HepG2 (cell line): Measurements from ENCODE around the gene PTGIS. TPM values are rescaled to one million over a fixed set of nuclear protein-coding genes. Genes with fewer than 3 reads are reported as not detected.

Experiments
- ATAD3A ChIP-seq: sonication (generic); formaldehyde crosslinking; IDR thresholded peaks from 2 replicates; pipeline ENCODE4 v1.4.0; 2020; ENCODE audit warnings: missing genetic modification reagents
- ATF1 ChIP-seq: IDR thresholded peaks from 2 replicates; pipeline ENCODE4 v1.6.1; 2016; ENCODE audit warnings: mild to moderate bottlenecking, control low read depth
- CREB1 ChIP-seq, 2 experiments: fragments of 450-650 bp in 1 of 2; IDR thresholded peaks; 2 replicates each; pipeline ENCODE4 v1.6.1; 2016 to 2017; ENCODE audit warnings: control low read depth in 1 of 2, mild to moderate bottlenecking in 1 of 2, missing compliant biosample characterization in 1 of 2, missing genetic modification characterization in 1 of 2
- FOXJ3 ChIP-seq: sonication (generic); formaldehyde crosslinking; IDR thresholded peaks from 2 replicates; pipeline ENCODE4 v1.4.0; 2020; ENCODE audit warnings: missing genetic modification reagents, mild to moderate bottlenecking, borderline replicate concordance
- FOXK2 ChIP-seq: fragments of 450-650 bp; IDR thresholded peaks from 2 replicates; pipeline ENCODE4 v1.6.1; 2016
- GPN1 ChIP-seq: sonication (generic); formaldehyde crosslinking; IDR thresholded peaks from 2 replicates; pipeline ENCODE4 v1.5.1; 2020; ENCODE audit warnings: missing genetic modification reagents, borderline replicate concordance
- NFIC ChIP-seq: IDR thresholded peaks from 2 replicates; pipeline ENCODE4 v1.6.1; 2012; ENCODE audit warnings: mild to moderate bottlenecking, low read length, inconsistent platforms
- RCOR2 ChIP-seq: IDR thresholded peaks from 2 replicates; pipeline ENCODE4 v1.6.1; 2016; ENCODE audit warnings: missing biosample characterization, missing genetic modification reagents
- SP4 ChIP-seq: sonication (generic); formaldehyde crosslinking; IDR thresholded peaks from 2 replicates; pipeline ENCODE4 v1.8.1; 2023; ENCODE audit warnings: mild to moderate bottlenecking, missing genetic modification reagents
- TEAD3 ChIP-seq: optimal IDR thresholded peaks from 2 replicates; pipeline ENCODE3; 2016; ENCODE audit warnings: borderline replicate concordance
- ZKSCAN1 ChIP-seq: fragments of 150-350 bp; IDR thresholded peaks from 2 replicates; pipeline ENCODE4 v1.6.1; 2014; ENCODE audit warnings: low read length
- ZMAT3 ChIP-seq: sonication (generic); formaldehyde crosslinking; conservative IDR thresholded peaks from 2 replicates; pipeline ENCODE4 v1.7.0; 2021; ENCODE audit warnings: missing genetic modification reagents
- ZNF335 ChIP-seq: sonication (generic); formaldehyde crosslinking; IDR thresholded peaks from 2 replicates; pipeline ENCODE4 v1.4.0; 2020; ENCODE audit warnings: missing genetic modification reagents
- ZNF556 ChIP-seq: sonication (generic); formaldehyde crosslinking; IDR thresholded peaks from 2 replicates; pipeline ENCODE4 v1.4.0; 2020; ENCODE audit warnings: mild to moderate bottlenecking, missing genetic modification reagents, borderline replicate concordance
- ZNF563 ChIP-seq: sonication (generic); formaldehyde crosslinking; IDR thresholded peaks from 2 replicates; pipeline ENCODE4 v1.8.0; 2022; ENCODE audit warnings: mild to moderate bottlenecking, moderate library complexity, missing genetic modification reagents
- ZNF615 ChIP-seq: sonication (generic); formaldehyde crosslinking; IDR thresholded peaks from 2 replicates; pipeline ENCODE4 v1.5.0; 2020; ENCODE audit warnings: mild to moderate bottlenecking, missing genetic modification reagents, borderline replicate concordance
- ZNF724P ChIP-seq: sonication (generic); formaldehyde crosslinking; IDR thresholded peaks from 2 replicates; pipeline ENCODE4 v1.8.0; 2022; ENCODE audit warnings: missing genetic modification reagents, borderline replicate concordance
- polyA plus RNA-seq, 8 experiments: library from polyadenylated mRNA; depleted of rRNA in 3 of 8; stranded (reverse) in 7 of 8; unstranded in 1 of 8; fragments of >200 nt; fragmentation: Illumina TruSeq in 4 of 8; extraction: Trizol in 4 of 8; gene quantifications; 2 replicates each; pipeline versions ENCODE4 v1.2.1 to v1.2.3, GENCODE V29; 2011 to 2016; ENCODE audit warnings: low read depth in 4 of 8, missing spikeins in 1 of 8, mixed read lengths in 1 of 8; ENCODE audit not compliant: insufficient read depth in 1 of 8
- total RNA-seq, 5 experiments: library from RNA; depleted of rRNA; stranded (reverse); fragments of >200 nt; fragmentation: Illumina TruSeq; extraction: Trizol; gene quantifications; 2 replicates each; pipeline ENCODE4 v1.2.3, GENCODE V29; 2016; ENCODE audit warnings: low read depth in 1 of 5
- TF ChIP-seq, protein P1 (sequence below): sonication (generic); formaldehyde crosslinking; IDR thresholded peaks from 2 replicates; pipeline ENCODE4 v1.5.1; 2020; ENCODE audit warnings: mild to moderate bottlenecking, missing genetic modification reagents
- TF ChIP-seq, protein P2 (sequence below): sonication (generic); formaldehyde crosslinking; conservative IDR thresholded peaks from 2 replicates; pipeline ENCODE4 v1.4.0; 2020; ENCODE audit warnings: missing genetic modification reagents
- TF ChIP-seq, protein P3 (sequence below): sonication (generic); formaldehyde crosslinking; IDR thresholded peaks from 2 replicates; pipeline ENCODE4 v1.4.0; 2020; ENCODE audit warnings: missing genetic modification reagents

PTGIS gene
- total and polyA plus RNA-seq, 2 of the 13 experiments (the other 11 are each of a cell fraction or from before 2014, with no cell fraction given) = not detected

DNA sequence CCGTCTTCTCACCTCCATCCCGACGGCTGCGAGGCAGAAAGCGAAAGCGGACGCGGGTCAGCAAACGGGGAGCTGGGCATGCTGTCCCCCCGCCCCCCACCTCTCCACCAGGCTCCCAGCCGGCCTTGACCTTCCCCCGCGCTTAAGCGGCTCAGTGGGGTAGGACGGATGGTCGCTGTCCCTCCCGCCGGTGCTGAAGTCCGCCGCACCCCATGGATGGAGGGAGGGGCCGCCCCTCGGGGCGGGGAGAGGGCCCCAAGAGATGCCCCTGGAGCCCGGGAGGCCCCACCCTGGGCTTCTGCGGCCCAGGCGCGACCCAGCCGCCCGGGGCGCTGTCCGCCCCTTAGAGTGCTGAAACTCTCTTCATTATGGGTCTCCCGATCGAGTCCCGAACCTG lies 85.3 kb downstream of the PTGIS start, which contains the start of gene KCNB1 (continued):
- TF ChIP-seq, protein P1, sequence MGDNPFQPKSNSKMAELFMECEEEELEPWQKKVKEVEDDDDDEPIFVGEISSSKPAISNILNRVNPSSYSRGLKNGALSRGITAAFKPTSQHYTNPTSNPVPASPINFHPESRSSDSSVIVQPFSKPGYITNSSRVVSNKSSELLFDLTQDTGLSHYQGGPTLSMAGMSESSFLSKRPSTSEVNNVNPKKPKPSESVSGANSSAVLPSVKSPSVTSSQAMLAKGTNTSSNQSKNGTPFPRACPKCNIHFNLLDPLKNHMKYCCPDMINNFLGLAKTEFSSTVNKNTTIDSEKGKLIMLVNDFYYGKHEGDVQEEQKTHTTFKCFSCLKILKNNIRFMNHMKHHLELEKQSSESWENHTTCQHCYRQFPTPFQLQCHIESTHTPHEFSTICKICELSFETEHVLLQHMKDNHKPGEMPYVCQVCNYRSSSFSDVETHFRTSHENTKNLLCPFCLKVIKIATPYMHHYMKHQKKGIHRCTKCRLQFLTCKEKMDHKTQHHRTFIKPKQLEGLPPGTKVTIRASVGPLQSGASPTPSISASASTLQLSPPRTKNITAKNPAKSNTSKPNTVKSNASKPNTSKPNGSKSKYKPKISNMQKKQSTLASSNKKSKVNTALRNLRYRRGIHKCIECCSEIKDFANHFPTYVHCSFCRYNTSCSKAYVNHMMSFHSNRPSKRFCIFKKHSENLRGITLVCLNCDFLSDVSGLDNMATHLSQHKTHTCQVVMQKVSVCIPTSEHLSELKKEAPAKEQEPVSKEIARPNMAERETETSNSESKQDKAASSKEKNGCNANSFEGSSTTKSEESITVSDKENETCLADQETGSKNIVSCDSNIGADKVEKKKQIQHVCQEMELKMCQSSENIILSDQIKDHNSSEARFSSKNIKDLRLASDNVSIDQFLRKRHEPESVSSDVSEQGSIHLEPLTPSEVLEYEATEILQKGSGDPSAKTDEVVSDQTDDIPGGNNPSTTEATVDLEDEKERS (CRISPR knock-in tag) = peak; percentile 85
- TF ChIP-seq, protein P2, sequence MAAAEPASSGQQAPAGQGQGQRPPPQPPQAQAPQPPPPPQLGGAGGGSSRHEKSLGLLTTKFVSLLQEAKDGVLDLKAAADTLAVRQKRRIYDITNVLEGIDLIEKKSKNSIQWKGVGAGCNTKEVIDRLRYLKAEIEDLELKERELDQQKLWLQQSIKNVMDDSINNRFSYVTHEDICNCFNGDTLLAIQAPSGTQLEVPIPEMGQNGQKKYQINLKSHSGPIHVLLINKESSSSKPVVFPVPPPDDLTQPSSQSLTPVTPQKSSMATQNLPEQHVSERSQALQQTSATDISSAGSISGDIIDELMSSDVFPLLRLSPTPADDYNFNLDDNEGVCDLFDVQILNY (CRISPR knock-in tag) = no peak; the same call in 1 of the 2 replicates
- peak; percentile 84; the same call in 1 of the 2 replicates for TF ChIP-seq ATAD3A (CRISPR knock-in tag)
- TF ChIP-seq ZKSCAN1 = no peak
- no peak for TF ChIP-seq SP4
- TF ChIP-seq ZNF724P = peak; percentile 59; the same call in 1 of the 2 replicates
- TF ChIP-seq CREB1 (IDR thresholded peaks at IDR 0.05) = no peak
- TF ChIP-seq CREB1 (CRISPR knock-in tag; IDR thresholded peaks at IDR 0.05) = no peak
- TF ChIP-seq ZNF563 (CRISPR knock-in tag) = peak; percentile 91
- peak; percentile 43 for TF ChIP-seq TEAD3 (CRISPR knock-in tag)
- peak; percentile 31; the same call in 1 of the 2 replicates for TF ChIP-seq ZNF556 (CRISPR knock-in tag)
- peak; percentile 64; the same call in 1 of the 2 replicates for TF ChIP-seq ZNF335
- TF ChIP-seq FOXJ3 = no peak
- TF ChIP-seq ATF1 (CRISPR knock-in tag) = no peak
- TF ChIP-seq FOXK2 = no peak
- no peak for TF ChIP-seq ZNF615 (CRISPR knock-in tag)
- peak; percentile 96 for TF ChIP-seq ZMAT3
- TF ChIP-seq, protein P3, sequence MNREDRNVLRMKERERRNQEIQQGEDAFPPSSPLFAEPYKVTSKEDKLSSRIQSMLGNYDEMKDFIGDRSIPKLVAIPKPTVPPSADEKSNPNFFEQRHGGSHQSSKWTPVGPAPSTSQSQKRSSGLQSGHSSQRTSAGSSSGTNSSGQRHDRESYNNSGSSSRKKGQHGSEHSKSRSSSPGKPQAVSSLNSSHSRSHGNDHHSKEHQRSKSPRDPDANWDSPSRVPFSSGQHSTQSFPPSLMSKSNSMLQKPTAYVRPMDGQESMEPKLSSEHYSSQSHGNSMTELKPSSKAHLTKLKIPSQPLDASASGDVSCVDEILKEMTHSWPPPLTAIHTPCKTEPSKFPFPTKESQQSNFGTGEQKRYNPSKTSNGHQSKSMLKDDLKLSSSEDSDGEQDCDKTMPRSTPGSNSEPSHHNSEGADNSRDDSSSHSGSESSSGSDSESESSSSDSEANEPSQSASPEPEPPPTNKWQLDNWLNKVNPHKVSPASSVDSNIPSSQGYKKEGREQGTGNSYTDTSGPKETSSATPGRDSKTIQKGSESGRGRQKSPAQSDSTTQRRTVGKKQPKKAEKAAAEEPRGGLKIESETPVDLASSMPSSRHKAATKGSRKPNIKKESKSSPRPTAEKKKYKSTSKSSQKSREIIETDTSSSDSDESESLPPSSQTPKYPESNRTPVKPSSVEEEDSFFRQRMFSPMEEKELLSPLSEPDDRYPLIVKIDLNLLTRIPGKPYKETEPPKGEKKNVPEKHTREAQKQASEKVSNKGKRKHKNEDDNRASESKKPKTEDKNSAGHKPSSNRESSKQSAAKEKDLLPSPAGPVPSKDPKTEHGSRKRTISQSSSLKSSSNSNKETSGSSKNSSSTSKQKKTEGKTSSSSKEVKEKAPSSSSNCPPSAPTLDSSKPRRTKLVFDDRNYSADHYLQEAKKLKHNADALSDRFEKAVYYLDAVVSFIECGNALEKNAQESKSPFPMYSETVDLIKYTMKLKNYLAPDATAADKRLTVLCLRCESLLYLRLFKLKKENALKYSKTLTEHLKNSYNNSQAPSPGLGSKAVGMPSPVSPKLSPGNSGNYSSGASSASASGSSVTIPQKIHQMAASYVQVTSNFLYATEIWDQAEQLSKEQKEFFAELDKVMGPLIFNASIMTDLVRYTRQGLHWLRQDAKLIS = no peak
- no peak for TF ChIP-seq RCOR2 (CRISPR knock-in tag)
- TF ChIP-seq NFIC = no peak
- TF ChIP-seq GPN1 (CRISPR knock-in tag) = peak; percentile 88; the same call in 1 of the 2 replicates
